ENCODE results near the gene BEND6.

GRCh38 chr6:56995347-56995902 is 40.5 kb downstream of the BEND6 start:
- TF ChIP-seq ELF4 (IDR thresholded peaks at IDR 0.05) (no peak), PKNOX1 (IDR thresholded peaks at IDR 0.05) (no peak)
